ENCODE results near the gene KIF26A.

DNA sequence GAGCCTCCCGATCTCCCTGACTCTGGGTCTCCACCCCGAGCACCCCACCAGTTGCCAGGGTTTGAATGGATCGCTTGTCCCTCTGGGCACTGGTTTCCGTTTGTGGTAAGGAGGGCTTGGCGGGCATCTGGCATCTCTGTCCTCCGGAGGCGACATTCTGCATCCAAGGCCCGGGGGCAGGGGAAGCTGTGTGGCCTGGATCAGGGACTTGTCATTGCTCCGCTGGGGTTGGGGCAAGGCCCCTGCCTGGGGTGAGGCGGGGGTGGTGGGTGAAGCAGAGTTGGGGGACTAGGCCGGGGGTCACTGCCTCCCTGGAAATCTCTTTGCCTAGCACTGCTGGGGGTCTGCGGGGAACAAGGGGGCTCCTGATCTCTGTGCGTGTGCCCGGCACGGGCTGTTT is 30.2 kb downstream of the KIF26A start:
- no peak for TF ChIP-seq TAF1 (IDR thresholded peaks at IDR 0.05; ENCODE audit: low read depth)
- TF ChIP-seq, protein P1, sequence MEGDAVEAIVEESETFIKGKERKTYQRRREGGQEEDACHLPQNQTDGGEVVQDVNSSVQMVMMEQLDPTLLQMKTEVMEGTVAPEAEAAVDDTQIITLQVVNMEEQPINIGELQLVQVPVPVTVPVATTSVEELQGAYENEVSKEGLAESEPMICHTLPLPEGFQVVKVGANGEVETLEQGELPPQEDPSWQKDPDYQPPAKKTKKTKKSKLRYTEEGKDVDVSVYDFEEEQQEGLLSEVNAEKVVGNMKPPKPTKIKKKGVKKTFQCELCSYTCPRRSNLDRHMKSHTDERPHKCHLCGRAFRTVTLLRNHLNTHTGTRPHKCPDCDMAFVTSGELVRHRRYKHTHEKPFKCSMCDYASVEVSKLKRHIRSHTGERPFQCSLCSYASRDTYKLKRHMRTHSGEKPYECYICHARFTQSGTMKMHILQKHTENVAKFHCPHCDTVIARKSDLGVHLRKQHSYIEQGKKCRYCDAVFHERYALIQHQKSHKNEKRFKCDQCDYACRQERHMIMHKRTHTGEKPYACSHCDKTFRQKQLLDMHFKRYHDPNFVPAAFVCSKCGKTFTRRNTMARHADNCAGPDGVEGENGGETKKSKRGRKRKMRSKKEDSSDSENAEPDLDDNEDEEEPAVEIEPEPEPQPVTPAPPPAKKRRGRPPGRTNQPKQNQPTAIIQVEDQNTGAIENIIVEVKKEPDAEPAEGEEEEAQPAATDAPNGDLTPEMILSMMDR (IDR thresholded peaks at IDR 0.05; ENCODE audit: poor library complexity, severe bottlenecking), result no peak
- no peak for TF ChIP-seq EZH2 (IDR thresholded peaks at IDR 0.05; ENCODE audit: borderline replicate concordance, insufficient read depth, low read length, poor library complexity, severe bottlenecking)
- no peak for TF ChIP-seq POLR2AphosphoS5 (IDR thresholded peaks at IDR 0.05)
- TF ChIP-seq RAD21 (conservative IDR thresholded peaks at IDR 0.05), result no peak
- no peak for TF ChIP-seq EP300 (conservative IDR thresholded peaks at IDR 0.05; ENCODE audit: poor library complexity, severe bottlenecking)
- TF ChIP-seq, protein P2, sequence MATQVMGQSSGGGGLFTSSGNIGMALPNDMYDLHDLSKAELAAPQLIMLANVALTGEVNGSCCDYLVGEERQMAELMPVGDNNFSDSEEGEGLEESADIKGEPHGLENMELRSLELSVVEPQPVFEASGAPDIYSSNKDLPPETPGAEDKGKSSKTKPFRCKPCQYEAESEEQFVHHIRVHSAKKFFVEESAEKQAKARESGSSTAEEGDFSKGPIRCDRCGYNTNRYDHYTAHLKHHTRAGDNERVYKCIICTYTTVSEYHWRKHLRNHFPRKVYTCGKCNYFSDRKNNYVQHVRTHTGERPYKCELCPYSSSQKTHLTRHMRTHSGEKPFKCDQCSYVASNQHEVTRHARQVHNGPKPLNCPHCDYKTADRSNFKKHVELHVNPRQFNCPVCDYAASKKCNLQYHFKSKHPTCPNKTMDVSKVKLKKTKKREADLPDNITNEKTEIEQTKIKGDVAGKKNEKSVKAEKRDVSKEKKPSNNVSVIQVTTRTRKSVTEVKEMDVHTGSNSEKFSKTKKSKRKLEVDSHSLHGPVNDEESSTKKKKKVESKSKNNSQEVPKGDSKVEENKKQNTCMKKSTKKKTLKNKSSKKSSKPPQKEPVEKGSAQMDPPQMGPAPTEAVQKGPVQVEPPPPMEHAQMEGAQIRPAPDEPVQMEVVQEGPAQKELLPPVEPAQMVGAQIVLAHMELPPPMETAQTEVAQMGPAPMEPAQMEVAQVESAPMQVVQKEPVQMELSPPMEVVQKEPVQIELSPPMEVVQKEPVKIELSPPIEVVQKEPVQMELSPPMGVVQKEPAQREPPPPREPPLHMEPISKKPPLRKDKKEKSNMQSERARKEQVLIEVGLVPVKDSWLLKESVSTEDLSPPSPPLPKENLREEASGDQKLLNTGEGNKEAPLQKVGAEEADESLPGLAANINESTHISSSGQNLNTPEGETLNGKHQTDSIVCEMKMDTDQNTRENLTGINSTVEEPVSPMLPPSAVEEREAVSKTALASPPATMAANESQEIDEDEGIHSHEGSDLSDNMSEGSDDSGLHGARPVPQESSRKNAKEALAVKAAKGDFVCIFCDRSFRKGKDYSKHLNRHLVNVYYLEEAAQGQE (IDR thresholded peaks at IDR 0.05; ENCODE audit: borderline replicate concordance), result no peak
- TF ChIP-seq SMC3 (conservative IDR thresholded peaks at IDR 0.05; ENCODE audit: poor library complexity), result no peak
